Left lung (tissue), 10 donors: ENCODE data around the gene CNTNAP4. TPM values are rescaled to one million over a fixed set of nuclear protein-coding genes. Genes with fewer than 3 reads are reported as not detected.

ENCODE experiments used
- ATAC-seq: fragments of 200-7000 bp; cut with Tn5 transposase; one replicate; pipeline ENCODE4 v1.9.1; 2020; ENCODE audit warnings: moderate library complexity
- DNase-seq, 4 donors: peaks; one replicate each; pipeline ENCODE4 v3.0.0-alpha.2; 2013 to 2020
- H3K27ac ChIP-seq, 2 donors: fragments of 200-600 bp; sonication (generic) in 1 of 2; one replicate each; pipeline versions ENCODE4 v1.5.0 to v1.8.0; 2020 to 2021
- H3K27me3 ChIP-seq, 2 donors: fragments of 200-600 bp; sonication (generic) in 1 of 2; one replicate each; pipeline versions ENCODE4 v1.5.0 to v1.8.0; 2020 to 2021
- H3K36me3 ChIP-seq, 2 donors: fragments of 200-600 bp; sonication (generic) in 1 of 2; one replicate each; pipeline versions ENCODE4 v1.5.0 to v1.8.0; 2020 to 2021
- H3K4me1 ChIP-seq, 2 donors: fragments of 200-600 bp; one replicate each; pipeline ENCODE4 v1.8.0; 2021
- H3K4me3 ChIP-seq, 2 donors: fragments of 200-600 bp; sonication (generic) in 1 of 2; one replicate each; pipeline versions ENCODE4 v1.5.0 to v1.8.0; 2020 to 2021; ENCODE audit warnings: mild to moderate bottlenecking in 1 of 2
- H3K9me3 ChIP-seq, 2 donors: fragments of 200-600 bp; sonication (generic) in 1 of 2; one replicate each; pipeline versions ENCODE4 v1.5.0 to v1.8.0; 2020 to 2021
- CTCF ChIP-seq, 2 donors: fragments of 200-600 bp; sonication (generic) in 1 of 2; IDR thresholded peaks; one replicate each; pipeline versions ENCODE4 v1.5.0 to v1.8.0; 2021; ENCODE audit warnings: antibody characterized with exemption in 2 of 2
- intact Hi-C, 2 donors: fragments of 100-400 bp; cut with DNase I; formaldehyde crosslinking; loops; one replicate each; pipeline versions ENCODE4 v1.11.2 to v1.14.2; 2022
- polyA plus RNA-seq, 6 donors: library from polyadenylated mRNA; unstranded; fragments of 120-200 nt; gene quantifications; one replicate each; pipeline ENCODE4 v1.2.1, GENCODE V29; 2013; ENCODE audit not compliant: insufficient read length in 6 of 6
- total RNA-seq, 2 donors: library from RNA; stranded (reverse); fragmentation: NEBNext Ultra II Directional; extraction: Animal tissue kit (Norgen Biotek cat#: 25700); gene quantifications; one replicate each; pipeline ENCODE4 v1.2.1, GENCODE V29; 2021
- donor health status: DM: no; HTN: yes; CAD: no.
- donor health status: DM: no; HTN: no; CAD: no.

CNTNAP4 gene
- total and polyA plus RNA-seq, 8 donors, result 0.11 to 0.76 (median 0.37) TPM; not detected in 2

- Histone ChIP-seq H3K9me3 (no peaks in the 10 kb centered on the region), H3K4me3 (no peak overlapping the region), H3K36me3 (no peaks in the 10 kb centered on the region), H3K4me1 (no peaks in the 10 kb centered on the region), H3K27me3 (no peaks in the 10 kb centered on the region), H3K27ac (no peak overlapping the region)
- no peak for TF ChIP-seq CTCF (IDR thresholded peaks at IDR 0.05)
- ATAC-seq (no peak), DNase-seq (no peak)
- intact Hi-C loops, result no loop called here
These were observed 10.3 kb downstream of the CNTNAP4 start for GRCh38 chr16:76287466-76287865.

- ATAC-seq (no peak), DNase-seq (no peak)
- TF ChIP-seq CTCF (IDR thresholded peaks at IDR 0.05), result no peak
- intact Hi-C loops, result no loop called here
- H3K9me3 ChIP-seq, result no peaks in the 10 kb centered on the region
- no peaks in the 10 kb centered on the region for H3K36me3 ChIP-seq
- no peak overlapping the region for H3K27ac ChIP-seq
- no peaks in the 10 kb centered on the region for H3K4me1 ChIP-seq
- H3K27me3 ChIP-seq, result no peaks in the 10 kb centered on the region
- no peak overlapping the region for H3K4me3 ChIP-seq
These were observed 15.0 kb downstream of the CNTNAP4 start for GRCh38 chr16:76292218-76292617.

GRCh38 chr16:76293980-76294379, 16.8 kb downstream of the CNTNAP4 start:
- ATAC-seq (no peak), DNase-seq (no peak)
- Histone ChIP-seq H3K27me3 (no peaks in the 10 kb centered on the region), H3K9me3 (no peaks in the 10 kb centered on the region), H3K4me1 (no peaks in the 10 kb centered on the region), H3K36me3 (no peaks in the 10 kb centered on the region), H3K4me3 (no peak overlapping the region), H3K27ac (no peak overlapping the region)
- intact Hi-C loops, result no loop called here
- no peak for TF ChIP-seq CTCF (IDR thresholded peaks at IDR 0.05)

GRCh38 chr16:76294396-76295214, 17.4 kb downstream of the CNTNAP4 start:
- intact Hi-C loops, result no loop called here
- Histone ChIP-seq H3K27ac (no peak overlapping the region), H3K4me3 (no peak overlapping the region), H3K36me3 (no peaks in the 10 kb centered on the region), H3K9me3 (no peaks in the 10 kb centered on the region), H3K4me1 (no peaks in the 10 kb centered on the region), H3K27me3 (no peaks in the 10 kb centered on the region)
- DNase-seq (no peak), ATAC-seq (no peak)
- TF ChIP-seq CTCF (IDR thresholded peaks at IDR 0.05), result no peak

- TF ChIP-seq CTCF (IDR thresholded peaks at IDR 0.05), result no peak
- no peak for ATAC-seq
- H3K9me3 ChIP-seq, result no peaks in the 10 kb centered on the region
- H3K27ac ChIP-seq, result no peak overlapping the region
- no peaks in the 10 kb centered on the region for H3K36me3 ChIP-seq
- H3K4me3 ChIP-seq, result no peak overlapping the region
- H3K4me1 ChIP-seq, result no peaks in the 10 kb centered on the region
- no peak for DNase-seq
- intact Hi-C loops, result no loop called here
- H3K27me3 ChIP-seq, result no peaks in the 10 kb centered on the region
These were observed 20.7 kb downstream of the CNTNAP4 start for GRCh38 chr16:76297941-76298340.
